HEK293T (cell line): ENCODE measurements around the gene LRMDA.

Experiments
- CTCF ChIA-PET: fragments of 350-600 bp; formaldehyde crosslinking; extraction: SDS; loops from one replicate; lab custom pipeline; 2021; ENCODE audit warnings: antibody characterized with exemption, inconsistent platforms; lab: Yijun Ruan, JAX
- POLR2A ChIA-PET: fragments of 350-600 bp; formaldehyde crosslinking; extraction: SDS; loops from one replicate; lab custom pipeline; 2020; ENCODE audit warnings: antibody characterized with exemption, inconsistent platforms; lab: Yijun Ruan, JAX
- DNase-seq: peaks from one replicate; pipeline ENCODE4 v3.0.0; 2012; ENCODE audit warnings: mixed read lengths; ENCODE audit errors: extremely low spot score
- ARNT ChIP-seq: fragments of 450-650 bp; IDR thresholded peaks from 2 replicates; pipeline ENCODE4 v1.6.1; 2017; ENCODE audit warnings: mild to moderate bottlenecking
- BHLHE40 ChIP-seq: fragments of 450-650 bp; IDR thresholded peaks from 2 replicates; pipeline ENCODE4 v1.6.1; 2016; ENCODE audit warnings: mild to moderate bottlenecking, moderate library complexity, borderline replicate concordance
- CTBP1 ChIP-seq: fragments of 450-650 bp; IDR thresholded peaks from 2 replicates; pipeline ENCODE4 v1.6.1; 2016; ENCODE audit warnings: borderline replicate concordance
- ELF4 ChIP-seq: fragments of 450-650 bp; IDR thresholded peaks from 2 replicates; pipeline ENCODE4 v1.6.1; 2017; ENCODE audit warnings: antibody characterized with exemption
- FOXA1 ChIP-seq: fragments of 450-650 bp; IDR thresholded peaks from 2 replicates; pipeline ENCODE4 v1.6.1; 2016; ENCODE audit warnings: mild to moderate bottlenecking
- FOXK2 ChIP-seq: fragments of 450-650 bp; IDR thresholded peaks from 2 replicates; pipeline ENCODE4 v1.6.1; 2016; ENCODE audit warnings: mild to moderate bottlenecking
- FOXM1 ChIP-seq: fragments of 450-650 bp; IDR thresholded peaks from 2 replicates; pipeline ENCODE4 v1.6.1; 2017; ENCODE audit warnings: mild to moderate bottlenecking, borderline replicate concordance
- HDGF ChIP-seq: fragments of 450-650 bp; IDR thresholded peaks from 2 replicates; pipeline ENCODE4 v1.6.1; 2017; ENCODE audit warnings: antibody characterized with exemption, borderline replicate concordance
- L3MBTL2 ChIP-seq: fragments of 450-650 bp; conservative IDR thresholded peaks from 2 replicates; pipeline ENCODE4 v1.6.1; 2016; ENCODE audit warnings: mild to moderate bottlenecking
- LEF1 ChIP-seq: fragments of 450-650 bp; IDR thresholded peaks from 2 replicates; pipeline ENCODE4 v1.6.1; 2017; ENCODE audit warnings: mild to moderate bottlenecking, borderline replicate concordance
- NFRKB ChIP-seq: fragments of 450-650 bp; IDR thresholded peaks from 2 replicates; pipeline ENCODE4 v1.6.1; 2016; ENCODE audit warnings: mild to moderate bottlenecking, moderate library complexity
- PKNOX1 ChIP-seq: fragments of 450-650 bp; IDR thresholded peaks from 2 replicates; pipeline ENCODE4 v1.6.1; 2016
- SP1 ChIP-seq: fragments of 450-650 bp; IDR thresholded peaks from 2 replicates; pipeline ENCODE4 v1.6.1; 2017
- SUZ12 ChIP-seq: fragments of 450-650 bp; IDR thresholded peaks from 2 replicates; pipeline ENCODE4 v1.6.1; 2016; ENCODE audit warnings: mild to moderate bottlenecking
- TARDBP ChIP-seq: fragments of 450-650 bp; IDR thresholded peaks from 2 replicates; pipeline ENCODE4 v1.6.1; 2016
- ZNF384 ChIP-seq: fragments of 450-650 bp; IDR thresholded peaks from 2 replicates; pipeline ENCODE4 v1.6.1; 2016

LRMDA gene

GRCh38 chr10:75754096-75754831, 322.8 kb downstream of the LRMDA start:
- peak; percentile 20; the same call in 1 of the 2 replicates for TF ChIP-seq PKNOX1
- TF ChIP-seq FOXK2 = no peak
- ChIA-PET POLR2A (no interaction called here), CTCF (interaction anchor here (0.7 kb wide), 1 partner anchor 110 kb away, joined by 3 read pairs; no protein-coding TSS in a partner anchor)
- no peak for DNase-seq

- no peak for DNase-seq
- ChIA-PET CTCF (no interaction called here), POLR2A (no interaction called here)
- TF ChIP-seq FOXK2 (no peak), CTBP1 (no peak), ZNF384 (no peak), FOXA1 (no peak), SP1 (no peak), ARNT (no peak), BHLHE40 (no peak), ELF4 (no peak)
Observed at GRCh38 chr10:75755528-75755927, 324.1 kb downstream of the LRMDA start.

- no peak for DNase-seq
- ChIA-PET CTCF (no interaction called here), POLR2A (no interaction called here)
- TF ChIP-seq PKNOX1 (no peak), CTBP1 (no peak), ZNF384 (no peak), FOXM1 (no peak), SUZ12 (no peak), FOXK2 (no peak), NFRKB (no peak), TARDBP (no peak)
Observed at GRCh38 chr10:75761289-75761688, 329.9 kb downstream of the LRMDA start.

- no peak for DNase-seq
- ChIA-PET CTCF (no interaction called here), POLR2A (no interaction called here)
- TF ChIP-seq LEF1 (no peak), FOXM1 (no peak), HDGF (no peak), ZNF384 (no peak), FOXA1 (no peak), FOXK2 (no peak), ARNT (no peak)
Observed at GRCh38 chr10:75762431-75762802, 331.0 kb downstream of the LRMDA start.

- TF ChIP-seq SP1 (no peak), LEF1 (no peak), PKNOX1 (no peak), HDGF (no peak), ELF4 (no peak), BHLHE40 (no peak), L3MBTL2 (no peak), ARNT (no peak), NFRKB (no peak), CTBP1 (no peak), FOXK2 (no peak), TARDBP (no peak), SUZ12 (no peak), FOXM1 (no peak)
- ChIA-PET POLR2A (no interaction called here), CTCF (interaction anchor here (0.6 kb wide), 1 partner anchor 273 kb away, joined by 3 read pairs; no protein-coding TSS in a partner anchor)
- DNase-seq = no peak
Observed at GRCh38 chr10:75763652-75764051, 332.2 kb downstream of the LRMDA start.

GRCh38 chr10:75764974-75765788, 333.8 kb downstream of the LRMDA start:
- POLR2A ChIA-PET = interaction anchor here (0.6 kb wide), 1 partner anchor 475 kb away, joined by 3 read pairs; no protein-coding TSS in a partner anchor
- CTCF ChIA-PET = interaction anchor here (0.7 kb wide), 1 partner anchor 239 kb away, joined by 3 read pairs; no protein-coding TSS in a partner anchor
- TF ChIP-seq HDGF (no peak), NFRKB (no peak), BHLHE40 (no peak), ELF4 (no peak), FOXK2 (no peak), L3MBTL2 (no peak), ZNF384 (no peak), LEF1 (no peak), PKNOX1 (no peak), FOXA1 (no peak), ARNT (no peak), TARDBP (no peak), CTBP1 (no peak), SP1 (no peak), FOXM1 (no peak), SUZ12 (no peak)
- no peak for DNase-seq
